HL-60 (cell line): Measurements from ENCODE around the gene SORCS2.

Experiments used
- GABPA ChIP-seq: IDR thresholded peaks from 2 replicates; pipeline ENCODE4 v1.6.1; 2012; ENCODE audit warnings: low read depth
- POLR2AphosphoS5 ChIP-seq: IDR thresholded peaks from 2 replicates; pipeline ENCODE4 v1.6.1; 2012; ENCODE audit warnings: low read depth
- SPI1 ChIP-seq: IDR thresholded peaks from 2 replicates; pipeline ENCODE4 v1.6.1; 2012; ENCODE audit warnings: low read depth, mild to moderate bottlenecking, borderline replicate concordance
- TF ChIP-seq, protein P1 (sequence below): IDR thresholded peaks from one replicate; pipeline ENCODE4 v1.5.1; 2011; ENCODE audit warnings: low read length, control low read depth, inconsistent platforms; ENCODE audit not compliant: insufficient read depth
- TF ChIP-seq, protein P2 (sequence below): IDR thresholded peaks from 2 replicates; pipeline ENCODE4 v1.6.1; 2012; ENCODE audit warnings: low read depth; ENCODE audit not compliant: insufficient replicate concordance

DNA sequence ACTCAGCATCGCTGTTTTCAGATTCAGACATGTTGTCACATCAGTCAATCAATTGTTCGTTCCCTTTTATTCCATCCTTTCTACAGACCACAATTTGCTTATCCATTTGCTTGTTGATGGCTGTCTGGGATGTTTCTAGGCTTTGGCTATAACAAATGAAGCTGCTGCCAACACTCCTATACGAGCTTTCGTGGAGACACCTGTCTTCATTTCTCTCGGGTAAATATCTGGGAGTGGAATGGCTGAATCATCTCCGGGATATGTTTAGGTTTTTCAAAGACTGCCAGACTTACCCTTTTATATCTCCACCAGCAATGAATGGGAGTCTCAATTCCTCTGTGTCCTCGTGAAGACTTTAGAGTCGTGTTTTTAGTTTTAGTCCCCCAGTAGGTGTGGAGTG lies 118.9 kb downstream of the SORCS2 start:
- TF ChIP-seq, protein P1, sequence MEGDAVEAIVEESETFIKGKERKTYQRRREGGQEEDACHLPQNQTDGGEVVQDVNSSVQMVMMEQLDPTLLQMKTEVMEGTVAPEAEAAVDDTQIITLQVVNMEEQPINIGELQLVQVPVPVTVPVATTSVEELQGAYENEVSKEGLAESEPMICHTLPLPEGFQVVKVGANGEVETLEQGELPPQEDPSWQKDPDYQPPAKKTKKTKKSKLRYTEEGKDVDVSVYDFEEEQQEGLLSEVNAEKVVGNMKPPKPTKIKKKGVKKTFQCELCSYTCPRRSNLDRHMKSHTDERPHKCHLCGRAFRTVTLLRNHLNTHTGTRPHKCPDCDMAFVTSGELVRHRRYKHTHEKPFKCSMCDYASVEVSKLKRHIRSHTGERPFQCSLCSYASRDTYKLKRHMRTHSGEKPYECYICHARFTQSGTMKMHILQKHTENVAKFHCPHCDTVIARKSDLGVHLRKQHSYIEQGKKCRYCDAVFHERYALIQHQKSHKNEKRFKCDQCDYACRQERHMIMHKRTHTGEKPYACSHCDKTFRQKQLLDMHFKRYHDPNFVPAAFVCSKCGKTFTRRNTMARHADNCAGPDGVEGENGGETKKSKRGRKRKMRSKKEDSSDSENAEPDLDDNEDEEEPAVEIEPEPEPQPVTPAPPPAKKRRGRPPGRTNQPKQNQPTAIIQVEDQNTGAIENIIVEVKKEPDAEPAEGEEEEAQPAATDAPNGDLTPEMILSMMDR = no peak
- TF ChIP-seq POLR2AphosphoS5 (no peak), GABPA (no peak), SPI1 (no peak)
- TF ChIP-seq, protein P2, sequence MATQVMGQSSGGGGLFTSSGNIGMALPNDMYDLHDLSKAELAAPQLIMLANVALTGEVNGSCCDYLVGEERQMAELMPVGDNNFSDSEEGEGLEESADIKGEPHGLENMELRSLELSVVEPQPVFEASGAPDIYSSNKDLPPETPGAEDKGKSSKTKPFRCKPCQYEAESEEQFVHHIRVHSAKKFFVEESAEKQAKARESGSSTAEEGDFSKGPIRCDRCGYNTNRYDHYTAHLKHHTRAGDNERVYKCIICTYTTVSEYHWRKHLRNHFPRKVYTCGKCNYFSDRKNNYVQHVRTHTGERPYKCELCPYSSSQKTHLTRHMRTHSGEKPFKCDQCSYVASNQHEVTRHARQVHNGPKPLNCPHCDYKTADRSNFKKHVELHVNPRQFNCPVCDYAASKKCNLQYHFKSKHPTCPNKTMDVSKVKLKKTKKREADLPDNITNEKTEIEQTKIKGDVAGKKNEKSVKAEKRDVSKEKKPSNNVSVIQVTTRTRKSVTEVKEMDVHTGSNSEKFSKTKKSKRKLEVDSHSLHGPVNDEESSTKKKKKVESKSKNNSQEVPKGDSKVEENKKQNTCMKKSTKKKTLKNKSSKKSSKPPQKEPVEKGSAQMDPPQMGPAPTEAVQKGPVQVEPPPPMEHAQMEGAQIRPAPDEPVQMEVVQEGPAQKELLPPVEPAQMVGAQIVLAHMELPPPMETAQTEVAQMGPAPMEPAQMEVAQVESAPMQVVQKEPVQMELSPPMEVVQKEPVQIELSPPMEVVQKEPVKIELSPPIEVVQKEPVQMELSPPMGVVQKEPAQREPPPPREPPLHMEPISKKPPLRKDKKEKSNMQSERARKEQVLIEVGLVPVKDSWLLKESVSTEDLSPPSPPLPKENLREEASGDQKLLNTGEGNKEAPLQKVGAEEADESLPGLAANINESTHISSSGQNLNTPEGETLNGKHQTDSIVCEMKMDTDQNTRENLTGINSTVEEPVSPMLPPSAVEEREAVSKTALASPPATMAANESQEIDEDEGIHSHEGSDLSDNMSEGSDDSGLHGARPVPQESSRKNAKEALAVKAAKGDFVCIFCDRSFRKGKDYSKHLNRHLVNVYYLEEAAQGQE = no peak
